ENCODE data around the gene CD226. TPM values are rescaled to one million over a fixed set of nuclear protein-coding genes. Genes with fewer than 3 reads are reported as not detected.

Gene CD226
- total RNA-seq, 2 donors from 2014 or later: 1.0 to 1.1 TPM

DNA sequence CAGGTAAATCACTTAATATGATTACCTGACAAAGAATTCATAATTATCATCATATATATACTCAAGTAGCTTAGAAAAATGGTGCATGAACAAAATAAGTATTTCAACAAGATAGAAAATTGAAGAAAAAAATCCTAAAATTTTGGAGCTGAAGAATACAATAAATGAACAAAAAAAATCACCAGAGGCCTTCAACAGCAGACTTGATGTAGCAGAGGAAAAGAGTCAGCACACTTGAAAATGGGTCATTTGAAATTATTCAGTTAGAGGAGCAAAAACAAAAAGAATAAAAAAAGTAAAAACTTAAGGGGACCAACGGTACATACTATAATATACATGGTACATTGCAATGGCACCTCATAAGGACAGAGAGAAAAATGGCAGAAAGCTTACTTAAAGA lies 40.2 kb upstream of the CD226 start:
- no peak overlapping the region for H3K9ac ChIP-seq (ENCODE audit: low read depth in 2 of 2, low read length in 2 of 2)
- intact Hi-C loops (cut with DNase I): no loop called here
- DNase-seq: no peak
- H3K36me3 ChIP-seq: no peaks in the 10 kb centered on the region
- no peaks in the 10 kb centered on the region for H3K4me1 ChIP-seq
- no peak overlapping the region for H3K4me3 ChIP-seq
- H3K27ac ChIP-seq: no peak overlapping the region
- no peaks in the 10 kb centered on the region for H3K9me3 ChIP-seq
- H3K27me3 ChIP-seq: no peaks in the 10 kb centered on the region
- TF ChIP-seq CTCF (IDR thresholded peaks at IDR 0.05): no peak

GRCh38 chr18:69985239-69985638 lies 37.6 kb upstream of the CD226 start:
- Histone ChIP-seq H3K4me1 (no peaks in the 10 kb centered on the region), H3K36me3 (no peaks in the 10 kb centered on the region), H3K9me3 (no peaks in the 10 kb centered on the region), H3K4me3 (no peak overlapping the region), H3K27me3 (no peaks in the 10 kb centered on the region), H3K27ac (no peak overlapping the region), H3K9ac (ENCODE audit: low read depth in 2 of 2, low read length in 2 of 2) (no peak overlapping the region)
- no peak for TF ChIP-seq CTCF (IDR thresholded peaks at IDR 0.05)
- intact Hi-C loops (cut with DNase I): no loop called here
- no peak for DNase-seq

DNA sequence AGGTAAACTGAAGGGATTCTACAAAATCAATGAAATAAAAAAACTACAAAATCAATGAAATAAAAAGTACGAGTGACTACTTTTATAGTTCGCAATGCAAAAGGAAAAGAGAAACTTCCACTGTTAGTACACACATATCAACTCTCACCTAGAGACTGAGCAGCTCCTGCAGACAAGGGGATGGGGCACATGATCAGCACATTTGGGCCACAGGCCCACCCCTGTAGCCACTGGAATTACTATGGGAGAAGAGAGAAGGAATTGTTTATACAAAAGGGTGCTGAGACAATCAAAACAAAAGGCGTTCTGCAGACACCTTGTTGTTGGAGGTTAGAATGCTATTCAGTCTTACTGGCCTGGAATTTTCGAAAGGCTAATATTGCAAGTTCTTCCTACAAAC lies 34.7 kb upstream of the CD226 start:
- Histone ChIP-seq H3K9me3 (no peaks in the 10 kb centered on the region), H3K36me3 (no peaks in the 10 kb centered on the region), H3K4me1 (no peaks in the 10 kb centered on the region), H3K27ac (no peak overlapping the region), H3K9ac (ENCODE audit: low read depth in 2 of 2, low read length in 2 of 2) (no peak overlapping the region), H3K4me3 (no peak overlapping the region), H3K27me3 (no peaks in the 10 kb centered on the region)
- intact Hi-C loops (cut with DNase I): no loop called here
- no peak for TF ChIP-seq CTCF (IDR thresholded peaks at IDR 0.05)
- DNase-seq: no peak

- no peak for TF ChIP-seq CTCF (IDR thresholded peaks at IDR 0.05)
- Histone ChIP-seq H3K4me1 (no peaks in the 10 kb centered on the region), H3K9me3 (no peaks in the 10 kb centered on the region), H3K36me3 (no peaks in the 10 kb centered on the region), H3K9ac (ENCODE audit: low read depth in 2 of 2, low read length in 2 of 2) (no peak overlapping the region), H3K4me3 (no peak overlapping the region), H3K27ac (no peak overlapping the region), H3K27me3 (no peaks in the 10 kb centered on the region)
- intact Hi-C loops (cut with DNase I): no loop called here
- DNase-seq: no peak
Observed at GRCh38 chr18:69981948-69982347, 34.3 kb upstream of the CD226 start.

DNA sequence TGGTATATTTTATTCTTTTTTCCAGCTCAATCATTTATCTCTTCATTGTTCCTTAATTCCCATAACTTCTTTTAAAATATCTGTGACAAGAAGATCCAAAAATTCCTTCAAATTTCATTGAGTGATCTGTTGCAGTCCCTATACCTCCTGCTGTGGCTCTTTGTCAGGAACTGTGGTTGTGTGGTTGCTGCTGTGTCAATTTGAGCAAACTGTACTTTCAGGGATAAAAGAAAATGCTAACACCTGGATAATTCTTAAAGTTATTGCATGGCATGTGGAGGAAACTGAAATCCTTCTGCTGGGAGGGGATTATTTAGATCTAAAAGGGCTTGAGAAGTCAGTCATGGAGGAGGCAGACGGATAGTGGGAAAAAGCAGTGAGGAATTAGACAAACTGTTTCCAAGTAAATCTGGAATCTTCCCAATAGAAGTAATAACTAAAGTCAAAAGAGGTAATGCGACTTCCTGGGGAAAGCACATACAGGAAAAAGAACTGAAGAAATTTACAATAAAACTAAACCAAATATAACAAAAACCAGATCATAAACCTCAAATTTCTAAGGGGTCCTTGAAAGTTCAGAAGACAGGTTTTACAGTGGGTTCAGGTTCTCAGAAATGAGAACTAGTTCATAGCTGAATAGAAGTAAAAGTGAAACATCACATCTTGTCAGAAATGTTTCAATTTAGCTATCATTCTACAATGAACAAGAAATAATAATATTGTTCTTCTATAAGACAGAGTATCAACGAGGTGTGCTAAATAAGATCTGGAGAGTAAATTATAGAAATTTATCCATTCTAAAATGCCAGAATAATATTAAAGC lies 33.5 kb upstream of the CD226 start:
- Histone ChIP-seq H3K27me3 (no peaks in the 10 kb centered on the region), H3K27ac (no peak overlapping the region), H3K4me1 (no peaks in the 10 kb centered on the region), H3K4me3 (no peak overlapping the region), H3K9ac (ENCODE audit: low read depth in 2 of 2, low read length in 2 of 2) (no peak overlapping the region), H3K9me3 (no peaks in the 10 kb centered on the region), H3K36me3 (no peaks in the 10 kb centered on the region)
- intact Hi-C loops (cut with DNase I): no loop called here
- DNase-seq: no peak
- no peak for TF ChIP-seq CTCF (IDR thresholded peaks at IDR 0.05)
